GM19043 (cell line): ENCODE results near the gene USH1G.
"Not testable (repeated sequence)": the region's sequence is repeated elsewhere in the genome, so short reads cannot be mapped to it uniquely, and the experiment has no call there.

Experiments
- ATAC-seq: cut with Tn5 transposase; IDR thresholded peaks from one replicate; pipeline ENCODE4 v1.9.1; 2021; ENCODE audit warnings: low read depth; ENCODE audit not compliant: unreplicated experiment

Gene USH1G

DNA sequence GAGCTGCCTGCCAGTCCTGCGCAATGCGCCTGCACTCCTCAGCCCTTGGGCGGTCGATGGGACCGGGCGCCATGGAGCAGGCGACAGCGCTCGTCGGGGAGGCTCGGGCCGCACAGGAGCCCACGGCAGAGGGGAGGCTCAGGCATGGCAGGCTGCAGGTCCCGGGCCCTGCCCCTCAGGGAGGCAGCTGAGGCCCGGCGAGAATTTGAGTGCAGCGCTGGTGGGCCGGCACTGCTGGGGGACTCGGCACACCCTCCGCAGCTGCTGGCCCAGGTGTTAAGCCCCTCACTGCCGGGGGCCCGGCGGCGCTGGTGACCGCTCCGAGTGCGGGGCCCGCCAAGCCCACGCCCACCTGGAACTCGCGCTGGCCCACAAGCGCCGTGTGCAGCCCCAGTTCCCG is 16.0 kb downstream of the USH1G start:
- ATAC-seq: no peak

DNA sequence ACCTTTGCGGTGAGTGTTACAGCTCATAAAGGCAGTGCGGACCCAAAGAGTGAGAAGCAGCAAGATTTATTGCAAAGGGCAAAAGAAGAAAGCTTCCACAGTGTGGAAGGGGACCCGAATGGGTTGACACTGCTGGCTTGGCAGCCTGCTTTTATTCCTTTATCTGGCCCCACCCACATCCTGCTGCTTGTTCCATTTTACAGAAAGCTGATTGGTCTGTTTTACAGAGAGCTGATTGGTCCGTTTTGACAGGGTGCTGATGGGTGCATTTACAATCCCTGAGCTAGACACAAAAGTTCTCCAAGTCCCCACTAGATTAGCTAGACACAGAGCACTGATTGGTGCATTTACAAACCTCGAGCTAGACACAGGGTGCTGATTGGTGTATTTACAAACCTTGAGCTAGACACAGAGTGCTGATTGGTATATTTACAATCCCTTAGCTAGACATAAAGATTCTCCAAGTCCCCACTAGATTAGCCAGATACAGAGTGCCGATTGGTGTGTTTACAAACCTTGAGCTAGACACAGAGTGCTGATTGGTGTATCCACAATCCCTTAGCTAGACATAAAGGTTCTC is 16.8 kb downstream of the USH1G start:
- not testable (repeated sequence) for ATAC-seq

DNA sequence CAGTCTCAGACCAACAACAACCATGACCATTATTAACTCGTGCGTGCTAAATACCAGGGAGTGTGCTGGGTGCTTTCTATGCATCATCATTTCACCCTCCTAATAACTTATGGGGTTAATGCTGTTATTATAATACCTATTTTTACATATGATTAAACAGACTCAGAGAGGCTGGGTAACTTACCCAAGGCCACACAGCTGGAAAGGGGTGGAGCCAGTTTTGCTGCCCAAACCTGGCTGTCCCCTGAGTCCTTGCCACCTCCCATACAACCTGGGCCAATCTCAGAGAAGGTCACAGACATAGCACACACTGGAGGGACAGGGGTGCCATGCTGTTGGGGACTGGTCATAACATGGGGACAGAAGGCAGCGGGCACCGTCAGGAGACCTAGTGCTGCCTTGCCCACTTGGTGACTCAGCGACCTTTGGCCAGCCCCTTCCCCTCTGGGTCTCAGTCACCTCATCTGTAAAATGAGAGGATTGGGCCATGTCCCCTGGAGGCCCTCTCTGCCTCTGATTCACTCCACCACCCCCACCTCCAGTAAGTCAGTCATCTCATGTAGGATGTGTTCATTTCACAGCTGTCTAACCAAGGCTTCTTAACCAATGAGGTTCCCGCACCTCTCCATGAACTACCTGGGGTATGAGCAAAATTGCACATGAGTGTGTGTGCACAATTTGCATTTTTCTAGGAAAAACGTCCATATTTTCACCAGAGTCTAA is 18.2 kb downstream of the USH1G start:
- ATAC-seq: no peak

DNA sequence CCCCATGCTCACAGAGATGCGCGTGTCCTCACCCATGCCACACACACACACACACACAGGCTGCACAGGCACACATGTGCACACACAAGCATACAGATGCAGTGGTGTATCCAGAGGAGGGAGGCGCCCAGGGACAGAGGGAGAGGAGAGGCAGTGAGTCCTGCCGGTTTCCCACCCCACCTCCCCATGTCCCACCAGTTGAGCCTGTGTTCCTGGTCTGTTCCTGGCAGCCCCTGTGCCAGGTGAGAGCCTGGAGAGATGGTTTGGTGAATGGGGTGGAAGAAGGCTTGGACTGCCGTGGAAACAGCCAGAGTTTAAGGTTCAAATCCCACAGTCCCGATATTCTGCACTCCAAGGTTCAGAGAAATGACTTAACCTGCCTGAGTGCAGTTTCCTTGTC is 19.4 kb downstream of the USH1G start:
- no peak for ATAC-seq

DNA sequence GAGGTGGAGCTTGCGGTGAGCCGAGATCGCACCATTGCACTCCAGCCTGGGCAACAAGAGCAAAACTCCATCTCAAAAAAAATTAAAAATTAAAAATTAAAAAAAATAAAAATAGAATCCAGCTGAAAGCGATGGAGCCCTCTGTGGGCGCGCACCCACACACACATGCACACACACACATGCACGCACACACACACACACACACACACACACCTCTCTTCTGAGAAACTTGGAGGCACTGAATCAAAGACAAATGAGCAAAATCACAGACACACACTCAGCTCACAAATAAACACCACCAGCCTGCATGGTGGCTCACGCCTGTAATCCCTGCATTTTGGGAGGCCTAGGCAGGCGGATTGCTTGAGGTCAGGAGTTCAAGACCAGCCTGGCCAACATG is 20.0 kb downstream of the USH1G start:
- ATAC-seq: no peak

DNA sequence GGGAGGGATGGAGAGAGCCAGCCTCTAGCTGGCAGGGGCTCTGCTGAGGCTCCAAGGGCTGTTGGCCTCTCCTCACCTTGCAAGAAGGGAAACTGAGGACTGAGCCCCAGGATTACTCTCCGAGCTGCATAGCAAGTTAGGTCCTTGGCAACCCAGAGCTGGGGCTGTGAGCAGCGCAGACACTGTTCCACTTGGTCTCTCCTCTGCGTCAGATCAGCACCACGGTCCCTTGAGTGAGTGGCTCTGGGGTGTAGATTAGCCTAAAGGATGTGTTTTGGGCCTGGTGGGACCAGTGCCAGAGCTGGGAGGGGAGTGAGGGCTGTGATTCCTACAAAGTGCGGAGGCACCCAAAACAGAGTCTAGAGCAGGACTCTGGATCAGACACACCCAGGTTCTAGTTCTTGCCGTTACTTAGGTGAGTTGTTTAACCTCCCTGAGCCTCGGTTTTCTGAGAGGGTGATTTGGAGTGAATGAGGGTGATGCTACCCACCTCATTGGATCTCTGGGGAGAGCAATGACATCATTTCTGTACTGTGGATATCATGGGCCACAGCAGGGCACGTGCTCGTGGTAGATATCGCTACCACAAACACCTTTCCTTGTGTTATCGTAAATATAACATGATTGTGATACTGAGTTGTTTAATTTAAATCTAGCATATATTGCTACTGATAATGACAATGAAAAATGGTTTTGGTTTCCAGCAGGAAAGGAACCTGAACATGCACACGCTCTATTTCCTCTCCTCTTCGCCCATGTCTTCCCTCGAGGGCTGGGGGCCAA is 21.5 kb downstream of the USH1G start:
- ATAC-seq: no peak

DNA sequence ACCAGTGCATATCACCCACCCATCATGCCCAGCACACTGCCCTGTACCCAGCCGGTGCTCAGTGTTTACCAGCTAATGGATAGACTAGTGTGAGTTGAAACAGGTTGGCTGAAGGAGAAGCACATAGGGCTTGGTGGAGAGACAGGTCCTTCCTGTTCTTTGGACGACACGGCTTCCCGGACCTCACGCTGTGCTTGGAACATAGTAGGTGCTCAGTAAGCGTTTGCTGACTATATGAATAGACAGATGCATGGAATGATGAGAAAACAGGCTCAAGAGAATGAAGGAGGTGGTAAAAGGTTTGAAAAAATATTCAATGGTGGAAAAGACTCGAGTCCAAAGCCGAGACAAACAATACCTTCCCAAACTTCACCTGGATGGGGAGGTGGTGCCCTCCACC is 22.8 kb downstream of the USH1G start:
- no peak for ATAC-seq

- no peak for ATAC-seq
Measured at GRCh38 chr17:74898376-74898946, 24.6 kb downstream of the USH1G start.

DNA sequence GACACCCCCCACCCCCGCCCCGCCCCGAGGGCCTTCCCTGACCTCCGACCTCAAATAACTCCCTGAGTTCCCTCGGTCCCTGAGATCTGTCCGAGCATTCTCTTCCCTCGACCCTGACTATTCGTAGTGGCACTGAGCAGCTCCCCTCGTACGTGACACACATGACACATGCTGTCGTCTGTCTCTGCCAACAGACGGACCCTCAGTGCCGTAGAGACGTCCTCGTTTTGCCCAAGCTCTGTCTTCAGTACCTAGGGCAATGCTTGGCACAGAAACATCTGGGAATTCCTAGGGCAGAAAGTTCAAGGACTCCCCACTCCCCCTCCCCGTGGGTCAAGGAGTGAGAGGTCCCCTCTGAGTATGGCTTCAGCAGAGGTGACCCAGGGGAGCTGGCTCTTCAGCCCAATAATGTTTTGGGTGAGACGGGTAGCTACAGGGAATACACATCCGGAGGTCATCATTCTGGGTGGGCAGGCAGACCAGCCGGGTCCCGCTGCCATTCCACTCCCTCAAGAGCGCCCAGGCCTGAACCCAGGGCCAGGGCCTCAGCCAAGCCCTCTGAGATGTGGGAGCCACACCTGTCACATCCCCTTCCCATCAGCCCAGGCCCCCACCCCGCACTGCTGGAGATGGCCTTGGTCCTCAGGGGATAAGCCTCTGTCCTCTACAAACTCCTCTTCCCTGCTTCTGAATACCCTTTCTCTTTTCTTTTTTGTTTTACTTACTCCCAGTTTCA is 29.0 kb downstream of the USH1G start:
- ATAC-seq: no peak

- no peak for ATAC-seq
Measured at GRCh38 chr17:74892974-74893911, 29.8 kb downstream of the USH1G start, which contains the start of gene FADS6. Gene FADS6 (minus strand): TSS chr17:74893633. CDS start chr17:74893595, 38 bp downstream.

- ATAC-seq: no peak
Measured at GRCh38 chr17:74892013-74892841, 30.8 kb downstream of the USH1G start.

DNA sequence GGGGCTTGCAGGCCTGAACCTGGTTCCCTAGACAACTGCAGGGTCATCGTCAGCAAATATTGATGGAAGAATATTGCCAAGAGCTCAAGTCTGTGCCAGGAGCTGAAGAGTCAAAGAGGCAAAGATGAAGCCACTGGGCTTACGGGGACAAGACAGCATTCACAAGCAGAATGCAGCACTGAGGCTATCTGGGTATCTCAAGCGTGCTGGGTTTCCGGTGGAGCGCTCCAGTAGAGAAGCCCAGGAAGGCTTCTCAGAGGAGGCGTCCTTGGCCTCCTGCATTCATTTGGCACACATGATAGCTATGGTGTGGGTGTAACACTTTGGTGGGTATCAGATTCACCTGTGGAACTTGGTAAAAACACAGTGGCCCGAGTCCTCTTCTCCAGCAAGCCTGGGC is 32.5 kb downstream of the USH1G start:
- ATAC-seq: no peak

DNA sequence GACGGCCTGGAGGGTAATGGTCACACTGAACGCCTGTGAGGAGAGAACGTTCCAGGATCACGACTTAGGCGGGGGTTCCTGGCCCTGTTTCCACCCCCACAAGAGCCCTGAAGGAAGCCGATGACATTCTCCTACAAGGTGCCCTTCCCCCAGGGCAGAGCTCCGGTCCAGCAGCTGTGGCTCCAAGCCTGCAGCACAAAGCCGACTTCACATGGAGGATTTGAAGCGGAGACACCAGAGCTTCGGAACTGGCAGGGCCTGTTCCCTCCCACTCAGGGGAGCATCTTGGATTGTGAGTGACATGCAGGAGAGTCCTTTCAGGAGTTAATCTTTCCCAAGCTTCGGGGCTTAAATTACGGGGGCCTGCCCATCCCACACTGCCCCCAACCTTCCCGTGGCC is 34.6 kb downstream of the USH1G start:
- no peak for ATAC-seq

- no peak for ATAC-seq
Measured at GRCh38 chr17:74883241-74883745, 39.8 kb downstream of the USH1G start.

DNA sequence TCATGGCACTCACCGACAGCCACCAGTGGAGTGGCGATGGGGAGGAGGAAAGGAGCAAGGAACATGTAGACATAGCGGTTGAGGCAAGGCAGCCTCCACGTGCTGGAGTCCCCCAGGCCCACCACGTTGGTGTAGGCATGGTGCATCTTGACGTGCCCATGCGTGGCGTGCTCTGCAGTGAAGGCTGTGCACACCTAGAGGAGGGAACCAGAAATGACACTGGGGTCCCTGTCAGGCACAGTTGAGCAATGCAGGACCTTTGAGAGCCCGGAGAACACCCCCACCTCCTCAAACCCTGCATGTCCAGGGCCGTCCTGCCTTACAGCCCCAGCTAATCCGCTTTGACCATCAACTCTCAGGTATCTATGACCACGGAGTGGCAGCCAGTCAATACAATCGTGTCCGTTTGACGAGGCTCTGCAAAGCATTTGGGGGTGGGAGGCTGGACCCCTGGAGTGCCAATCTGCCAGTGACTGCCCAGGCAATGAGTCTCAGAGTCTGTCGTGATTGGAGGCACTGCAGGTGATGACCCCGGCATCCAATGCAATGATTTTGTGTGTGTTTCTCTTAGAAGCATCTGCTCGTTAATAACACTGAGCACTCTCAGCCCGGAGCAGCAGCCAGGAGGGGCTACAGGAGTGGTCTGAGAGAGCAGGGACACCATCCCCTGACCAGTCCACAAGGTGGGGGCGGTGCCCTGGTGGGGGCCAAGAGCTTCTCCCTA is 40.4 kb downstream of the USH1G start:
- ATAC-seq: no peak

- no peak for ATAC-seq
Measured at GRCh38 chr17:74881073-74881472, 42.0 kb downstream of the USH1G start.

DNA sequence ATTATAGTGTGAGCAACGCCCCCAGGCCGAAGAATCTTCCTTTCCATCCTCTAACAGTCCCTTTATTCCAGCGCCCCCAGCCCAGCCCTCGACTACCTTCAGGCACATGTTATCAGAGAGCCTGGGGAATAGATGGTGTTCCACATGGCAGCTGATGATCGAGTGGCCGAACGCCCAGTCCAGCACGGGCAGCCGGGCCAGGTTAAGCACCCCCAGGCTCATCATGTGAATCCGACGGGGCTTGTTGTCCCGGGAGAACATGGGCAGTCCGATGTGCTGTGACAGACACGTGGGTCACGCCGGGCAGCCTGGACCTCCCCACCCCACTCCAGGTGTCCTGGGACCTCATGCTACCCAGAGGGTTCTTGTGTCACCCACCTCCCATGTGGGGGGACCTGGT is 43.7 kb downstream of the USH1G start:
- no peak for ATAC-seq

GRCh38 chr17:74878658-74879057 is 44.4 kb downstream of the USH1G start:
- no peak for ATAC-seq
